Fibroblast of mammary gland (primary cell): ENCODE measurements around the gene C10orf88.

Experiments used
- DNase-seq: peaks from one replicate; pipeline ENCODE4 v3.0.0-alpha.2; 2010; ENCODE audit warnings: low read depth
- H3K4me3 ChIP-seq: 2 replicates; pipeline ENCODE4 v1.5.1; 2011; ENCODE audit warnings: low read depth, mild to moderate bottlenecking, low read length, moderate library complexity; ENCODE audit not compliant: control insufficient read depth
- CTCF ChIP-seq: conservative IDR thresholded peaks from 2 replicates; pipeline ENCODE4 v1.5.1; 2011; ENCODE audit warnings: low read depth, low read length, inconsistent platforms; ENCODE audit not compliant: control insufficient read depth, insufficient read depth

Gene C10orf88

GRCh38 chr10:122939856-122940543 lies 14.0 kb downstream of the C10orf88 start:
- no peak for TF ChIP-seq CTCF
- no peak overlapping the region for H3K4me3 ChIP-seq
- peak; percentile 56 for DNase-seq

- TF ChIP-seq CTCF, result no peak
- DNase-seq, result no peak
- no peak overlapping the region for H3K4me3 ChIP-seq
These were observed 14.7 kb downstream of the C10orf88 start for GRCh38 chr10:122939133-122939855.

GRCh38 chr10:122931088-122931906 lies 22.7 kb downstream of the C10orf88 start:
- no peak for DNase-seq
- TF ChIP-seq CTCF, result no peak
- no peak overlapping the region for H3K4me3 ChIP-seq

- H3K4me3 ChIP-seq, result no peak overlapping the region
- TF ChIP-seq CTCF, result no peak
- DNase-seq, result no peak
These were observed 23.9 kb downstream of the C10orf88 start for GRCh38 chr10:122930140-122930539.

- no peak for TF ChIP-seq CTCF
- no peak overlapping the region for H3K4me3 ChIP-seq
- no peak for DNase-seq
These were observed 38.3 kb downstream of the C10orf88 start for GRCh38 chr10:122915700-122916099.

GRCh38 chr10:122911889-122912484 lies 42.0 kb downstream of the C10orf88 start:
- no peak overlapping the region for H3K4me3 ChIP-seq
- peak; percentile 50 for DNase-seq
- no peak for TF ChIP-seq CTCF
